NCI-H2081 treated with DMSO at 0.1 percent for 48 hours (cell line): Measurements from ENCODE around the gene TREH.

Source experiments
- DNase-seq: peaks from one replicate; lab custom pipeline; 2025; lab: John Stamatoyannopoulos, UW

Gene TREH

GRCh38 chr11:118646393-118646792 is 33.1 kb downstream of the TREH start:
- DNase-seq: no peak

GRCh38 chr11:118645066-118645715 is 34.3 kb downstream of the TREH start:
- DNase-seq: no peak

- no peak for DNase-seq
Measured at GRCh38 chr11:118644496-118644895, 35.0 kb downstream of the TREH start.

DNA sequence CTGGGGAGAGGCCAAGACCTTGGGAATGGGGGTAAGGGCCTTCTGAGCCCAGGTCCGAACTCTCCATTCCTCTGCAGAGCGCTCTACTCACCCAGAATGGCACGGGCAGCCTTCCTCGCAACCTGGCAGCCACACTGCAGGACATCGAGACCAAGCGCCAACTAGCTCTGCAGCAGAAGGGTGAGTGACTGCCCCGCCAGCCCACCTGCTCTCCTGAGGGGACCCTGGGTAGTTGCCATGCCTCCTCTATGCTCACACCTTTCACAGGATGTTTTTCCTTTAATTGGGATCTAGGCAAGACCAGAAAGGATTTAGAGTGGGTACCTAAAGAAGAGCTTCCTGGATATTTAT is 35.5 kb downstream of the TREH start:
- DNase-seq: no peak

GRCh38 chr11:118643142-118643994 is 36.1 kb downstream of the TREH start:
- no peak for DNase-seq

GRCh38 chr11:118641397-118642019 is 37.9 kb downstream of the TREH start:
- peak; percentile 67 for DNase-seq

- DNase-seq: no peak
Measured at GRCh38 chr11:118640332-118641154, 38.9 kb downstream of the TREH start.

DNA sequence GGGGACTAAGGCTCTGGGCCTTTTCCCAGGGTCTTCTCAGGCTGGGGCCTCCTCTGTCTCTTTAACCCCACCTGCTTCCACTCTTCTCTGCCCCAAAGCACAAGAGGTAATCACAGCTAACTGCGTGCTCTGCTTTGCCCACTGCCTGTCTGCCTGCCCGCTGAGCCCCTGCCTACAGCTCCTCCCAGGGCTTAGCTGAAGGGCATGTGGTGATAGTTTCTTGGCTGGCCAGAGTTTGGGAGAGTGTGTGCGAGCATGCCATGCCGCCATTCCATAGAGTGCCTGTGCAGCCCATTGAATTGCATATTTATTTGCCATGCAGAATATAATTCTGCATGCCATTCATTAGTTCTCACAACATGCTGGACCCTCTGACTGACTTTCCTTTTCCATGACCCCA is 39.6 kb downstream of the TREH start:
- DNase-seq: no peak

DNA sequence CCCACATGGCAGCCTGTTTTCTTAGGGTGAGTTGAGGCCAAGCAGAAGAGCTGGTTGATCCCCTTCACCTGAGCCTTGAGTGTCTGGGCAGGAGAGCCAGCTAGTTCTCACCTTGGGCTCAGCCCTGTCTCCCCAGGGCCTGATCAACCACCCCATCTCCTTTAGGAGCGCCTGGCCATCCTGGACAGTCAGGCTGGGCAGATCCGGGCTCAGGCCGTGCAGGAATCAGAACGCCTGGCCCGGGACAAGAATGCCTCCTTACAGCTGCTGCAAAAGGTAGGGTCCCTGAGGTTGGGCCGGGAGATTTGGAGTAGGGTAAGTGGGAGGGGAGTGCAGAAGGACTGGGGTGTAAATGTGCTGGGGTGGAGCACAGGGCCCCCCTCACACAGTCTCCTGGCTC is 40.7 kb downstream of the TREH start:
- DNase-seq: no peak

GRCh38 chr11:118636569-118637290 is 42.7 kb downstream of the TREH start:
- DNase-seq: no peak

DNA sequence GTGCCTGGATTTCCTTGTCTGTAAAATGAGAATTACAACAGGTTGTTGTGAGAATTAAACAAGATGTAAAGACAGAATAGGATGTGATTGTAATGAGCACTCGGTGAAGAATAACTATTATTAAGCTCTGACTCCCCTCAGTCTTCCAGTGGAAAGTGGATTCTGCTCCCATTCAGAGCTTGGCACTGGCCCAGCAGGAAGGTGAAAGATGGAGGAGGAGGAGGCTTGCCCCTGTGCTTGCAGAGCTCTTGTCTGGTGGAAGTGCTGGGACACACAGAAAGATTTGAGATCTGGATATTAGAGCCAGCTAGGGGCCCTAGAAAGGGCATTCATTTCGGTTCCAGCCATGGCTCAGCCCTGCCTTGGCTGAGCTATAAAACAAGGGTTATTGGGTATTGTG is 43.8 kb downstream of the TREH start:
- no peak for DNase-seq

DNA sequence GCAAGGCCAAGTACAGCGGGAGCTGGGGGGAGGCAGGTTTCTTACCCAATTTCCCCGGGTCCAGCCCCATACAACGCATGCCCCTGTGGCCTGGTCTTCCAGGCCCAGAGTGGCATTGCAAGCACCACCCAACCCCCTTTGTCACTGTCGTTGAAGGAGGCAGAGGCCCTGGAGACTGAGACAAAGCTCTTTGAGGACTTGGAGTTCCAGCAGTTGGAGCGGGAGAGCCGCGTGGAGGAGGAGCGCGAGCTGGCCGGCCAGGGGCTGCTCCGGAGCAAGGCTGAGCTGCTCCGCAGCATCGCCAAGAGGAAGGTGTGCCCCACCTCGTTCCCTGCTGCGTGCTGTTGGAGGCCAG is 44.2 kb downstream of the TREH start:
- DNase-seq: no peak

DNA sequence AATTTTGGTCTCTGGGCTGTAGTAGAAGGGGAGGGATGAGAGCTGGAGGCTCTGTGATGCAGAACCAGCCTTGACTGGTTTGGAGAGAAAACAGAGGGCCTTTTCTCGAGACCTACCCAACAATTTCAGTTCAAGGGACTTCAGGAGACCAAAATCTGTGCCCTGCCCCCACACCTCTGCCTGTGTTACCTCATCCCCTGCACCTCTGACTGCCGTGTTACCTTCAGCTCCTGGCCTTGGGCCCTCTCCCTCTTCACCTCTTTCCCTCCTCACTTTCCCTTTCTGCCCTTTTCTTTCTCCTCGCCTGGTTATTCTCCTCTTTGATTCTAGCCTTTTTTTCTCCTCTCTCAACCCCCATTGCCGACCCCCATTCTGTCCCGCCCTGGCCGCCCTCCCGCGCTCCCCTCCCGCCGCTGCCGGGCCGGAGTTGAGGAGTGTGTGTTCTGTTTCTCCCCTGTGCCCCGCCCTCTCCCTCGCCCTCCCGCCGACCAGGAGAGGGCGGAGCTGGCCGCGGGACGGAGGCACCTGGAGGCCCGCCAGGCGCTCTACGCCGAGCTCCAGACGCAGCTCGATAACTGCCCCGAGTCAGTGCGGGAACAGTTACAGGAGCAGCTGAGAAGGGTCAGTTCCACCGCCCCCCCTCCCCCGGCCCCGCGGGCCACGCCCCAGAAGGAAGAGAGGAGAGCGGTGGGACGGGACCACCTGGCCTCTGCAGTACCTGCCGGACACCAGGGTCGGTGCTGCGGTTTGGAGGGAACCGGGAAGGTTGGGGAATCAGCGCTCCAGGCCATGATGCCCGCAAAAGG is 44.8 kb downstream of the TREH start:
- DNase-seq: peak; percentile 13

DNA sequence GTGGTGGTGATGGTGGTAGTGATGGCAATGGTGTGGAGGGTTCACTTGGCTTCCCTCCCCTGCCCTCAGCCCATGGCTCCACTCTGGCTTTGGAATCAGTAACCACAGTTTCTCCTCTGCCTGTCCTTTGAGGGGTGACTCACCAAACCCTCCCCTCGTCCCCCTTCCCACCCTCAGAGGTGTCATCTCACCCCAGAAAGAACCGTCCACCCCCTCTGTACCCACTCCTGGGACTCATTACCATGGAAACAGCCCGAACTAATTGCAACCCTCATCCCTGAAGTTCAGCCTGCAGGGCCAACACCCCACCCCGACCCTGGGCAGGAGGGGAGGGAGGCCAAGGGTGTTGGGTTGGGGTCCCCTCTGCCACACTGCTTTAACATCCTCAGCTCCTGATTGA is 45.5 kb downstream of the TREH start:
- no peak for DNase-seq

DNA sequence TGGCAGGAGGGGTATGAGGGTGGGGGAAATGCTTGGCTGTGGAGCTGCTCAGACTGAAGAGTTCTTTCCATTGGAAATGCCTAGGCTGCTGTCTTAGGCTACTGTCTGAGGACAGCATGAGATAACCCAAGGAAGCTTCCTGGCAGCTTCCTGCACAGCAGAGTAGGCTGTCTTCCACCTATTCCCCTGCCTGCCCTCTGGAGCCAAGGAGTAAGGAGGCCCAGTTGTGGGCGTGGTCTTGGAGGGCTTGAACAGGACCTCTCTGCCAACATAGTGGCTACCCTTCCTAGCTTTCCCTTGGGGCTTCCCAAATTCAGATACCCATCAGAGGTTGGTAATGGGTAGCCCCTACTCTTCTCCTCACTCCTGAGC is 46.1 kb downstream of the TREH start:
- DNase-seq: no peak

DNA sequence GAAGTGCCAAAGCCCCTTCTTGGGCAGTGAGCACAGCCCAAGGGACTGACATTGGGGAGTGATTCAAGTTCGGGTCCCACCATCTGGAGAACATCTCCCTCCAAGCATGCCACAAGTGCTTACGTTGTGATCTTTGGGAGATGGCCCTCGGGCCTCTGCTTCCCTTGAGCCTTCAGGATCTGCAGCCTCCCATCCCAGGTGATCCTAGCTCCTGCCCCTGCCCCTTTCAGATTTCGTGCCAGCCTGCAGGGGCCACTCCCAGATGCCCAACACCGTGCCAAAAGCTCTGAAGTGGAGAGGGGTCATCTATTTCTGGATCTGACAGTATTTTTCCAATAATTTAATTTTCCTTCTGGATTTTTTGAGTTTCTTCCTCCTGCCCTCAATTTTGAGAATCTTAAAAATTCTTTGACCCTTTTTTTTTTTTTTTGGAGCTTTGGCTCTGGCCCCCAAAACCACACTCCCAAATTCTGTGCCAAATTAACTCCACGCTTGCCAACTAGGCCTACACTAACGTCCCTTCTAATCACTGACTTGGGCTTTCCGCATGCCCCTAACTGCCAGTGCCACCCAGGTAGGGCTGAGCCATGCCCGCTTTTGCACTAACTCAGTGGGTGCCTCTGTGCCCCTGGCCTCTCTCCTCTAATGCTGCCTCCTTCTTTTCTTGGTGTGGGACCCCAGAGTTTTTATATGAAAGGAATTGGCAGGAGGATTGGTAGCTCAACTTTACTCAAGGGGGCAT is 46.7 kb downstream of the TREH start:
- DNase-seq: no peak

DNA sequence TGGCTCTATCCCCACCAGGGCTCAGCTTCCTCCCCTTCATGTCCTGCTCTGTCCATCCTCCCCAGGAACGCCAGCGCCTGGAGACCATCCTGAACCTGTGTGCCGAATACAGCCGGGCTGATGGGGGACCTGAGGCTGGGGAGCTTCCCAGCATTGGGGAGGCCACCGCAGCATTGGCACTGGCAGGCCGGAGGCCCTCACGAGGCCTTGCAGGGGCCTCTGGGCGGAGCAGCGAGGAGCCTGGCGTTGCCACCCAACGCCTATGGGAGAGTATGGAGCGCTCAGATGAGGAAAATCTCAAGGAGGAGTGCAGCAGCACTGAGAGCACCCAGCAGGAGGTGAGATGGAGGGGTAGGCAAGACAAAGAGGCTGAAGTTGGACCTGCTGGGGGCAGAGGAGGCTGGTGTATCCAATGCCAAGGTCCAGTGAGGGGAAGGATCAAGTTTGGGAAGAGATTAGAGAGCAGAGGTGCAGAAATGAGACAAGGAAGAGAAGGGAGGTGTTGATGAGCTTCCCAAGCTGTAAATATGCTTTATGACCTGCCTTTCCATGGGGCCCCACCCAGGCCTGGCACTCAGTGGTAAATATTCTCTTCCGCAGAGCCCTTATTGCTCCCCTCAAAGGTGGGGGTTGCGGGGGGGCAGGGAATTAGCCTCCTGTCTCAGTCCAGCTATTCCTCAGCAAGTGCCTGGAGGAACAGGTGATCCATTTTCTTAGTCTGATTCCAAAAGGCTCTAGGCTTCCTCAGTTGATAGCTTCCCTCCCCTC is 48.1 kb downstream of the TREH start:
- DNase-seq: no peak

- DNase-seq: no peak
Measured at GRCh38 chr11:118629761-118630661, 49.4 kb downstream of the TREH start.
